ENCODE results near the gene WASHC3.
A peak's percentile ranks its signal among the peaks of the same experiment; 100 is the strongest.
"Not testable (repeated sequence)": the region's sequence is repeated elsewhere in the genome, so short reads cannot be mapped to it uniquely, and the experiment has no call there.

The WASHC3 gene

GRCh38 chr12:102061560-102062418 lies at the start of gene WASHC3:
WASHC3 (minus strand) TSS chr12:102061991; CDS start chr12:102061962, 29 bp downstream.
- peak; percentile 84 to 86 (median 84) for DNase-seq (ENCODE audit: low read depth in 3 of 3, low spot score in 1 of 3)

GRCh38 chr12:102110782-102111181 lies 49.0 kb upstream of the WASHC3 start:
- DNase-seq (ENCODE audit: low read depth in 3 of 3, low spot score in 1 of 3), result no peak

GRCh38 chr12:102107970-102108369 lies 46.2 kb upstream of the WASHC3 start:
- DNase-seq (ENCODE audit: low read depth in 3 of 3, low spot score in 1 of 3), result no peak

GRCh38 chr12:102106905-102107304 lies 45.1 kb upstream of the WASHC3 start:
- DNase-seq (ENCODE audit: low read depth in 3 of 3, low spot score in 1 of 3), result no peak

GRCh38 chr12:102096855-102097254 lies 35.1 kb upstream of the WASHC3 start:
- no peak for DNase-seq (ENCODE audit: low read depth in 3 of 3, low spot score in 1 of 3)

GRCh38 chr12:102095677-102096263 lies 34.0 kb upstream of the WASHC3 start:
- no peak for DNase-seq (ENCODE audit: low read depth in 3 of 3, low spot score in 1 of 3)

- no peak for DNase-seq (ENCODE audit: low read depth in 3 of 3, low spot score in 1 of 3)
These were observed 31.5 kb upstream of the WASHC3 start for GRCh38 chr12:102093319-102093718.

GRCh38 chr12:102089228-102089835 lies 27.5 kb upstream of the WASHC3 start:
- not testable (repeated sequence) for DNase-seq (ENCODE audit: low read depth in 3 of 3, low spot score in 1 of 3)

- DNase-seq (ENCODE audit: low read depth in 3 of 3, low spot score in 1 of 3), result no peak
These were observed 19.1 kb upstream of the WASHC3 start for GRCh38 chr12:102080842-102081241.

GRCh38 chr12:102072092-102072491 lies 10.3 kb upstream of the WASHC3 start:
- DNase-seq (ENCODE audit: low read depth in 3 of 3, low spot score in 1 of 3), result not testable (repeated sequence)

GRCh38 chr12:102069707-102070106 lies 7.9 kb upstream of the WASHC3 start:
- DNase-seq (ENCODE audit: low read depth in 3 of 3, low spot score in 1 of 3), result no peak

GRCh38 chr12:102067574-102068258 lies 5.9 kb upstream of the WASHC3 start:
- no peak for DNase-seq (ENCODE audit: low read depth in 3 of 3, low spot score in 1 of 3)

- no peak for DNase-seq (ENCODE audit: low read depth in 3 of 3, low spot score in 1 of 3)
These were observed 2.7 kb upstream of the WASHC3 start for GRCh38 chr12:102064476-102064875.

- no peak for DNase-seq (ENCODE audit: low read depth in 3 of 3, low spot score in 1 of 3)
These were observed 1.3 kb upstream of the WASHC3 start for GRCh38 chr12:102063069-102063468.

- DNase-seq (ENCODE audit: low read depth in 3 of 3, low spot score in 1 of 3), result no peak
These were observed 622 bp upstream of the WASHC3 start for GRCh38 chr12:102062419-102062806.

- DNase-seq (ENCODE audit: low read depth in 3 of 3, low spot score in 1 of 3), result no peak
These were observed 663 bp downstream of the WASHC3 start for GRCh38 chr12:102061096-102061559.

- no peak for DNase-seq (ENCODE audit: low read depth in 3 of 3, low spot score in 1 of 3)
These were observed 2.4 kb downstream of the WASHC3 start for GRCh38 chr12:102059343-102059742.

GRCh38 chr12:102054345-102054744 lies 7.4 kb downstream of the WASHC3 start:
- no peak for DNase-seq (ENCODE audit: low read depth in 3 of 3, low spot score in 1 of 3)

GRCh38 chr12:102053062-102053349 lies 8.8 kb downstream of the WASHC3 start:
- DNase-seq (ENCODE audit: low read depth in 3 of 3, low spot score in 1 of 3), result no peak

- DNase-seq (ENCODE audit: low read depth in 3 of 3, low spot score in 1 of 3), result no peak
These were observed 9.4 kb downstream of the WASHC3 start for GRCh38 chr12:102052192-102053061.

Data from stimulated activated CD4-positive, alpha-beta T cell treated with anti-CD3 and anti-CD28 coated beads, TNF-alpha, amount 100 ng/mL, for 1 hour (primary cell).